ENCODE results near the gene TRAF3. TPM values are rescaled to one million over a fixed set of nuclear protein-coding genes. Genes with fewer than 3 reads are reported as not detected.

Gene TRAF3
- total RNA-seq, 1 donor from 2014 or later: 19.7 TPM

DNA sequence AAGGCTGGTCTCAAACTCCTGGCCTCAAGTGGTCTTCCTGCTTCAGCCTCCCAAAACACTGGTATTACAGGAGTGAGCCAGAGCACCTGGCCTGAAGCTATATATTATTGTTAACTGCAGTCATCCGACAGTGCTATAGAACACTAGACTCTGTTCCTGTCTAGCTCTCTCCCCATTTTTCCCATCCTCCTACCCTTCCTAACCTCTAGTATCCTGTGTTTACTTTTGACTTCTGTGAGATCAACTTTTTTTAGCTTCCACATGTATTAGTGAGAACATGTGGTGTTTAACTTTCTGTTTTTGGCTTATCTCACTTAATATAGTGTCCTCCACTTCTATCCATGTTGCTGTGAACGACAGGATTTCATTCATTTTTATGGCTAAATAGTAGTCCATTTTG, 34.7 kb downstream of the TRAF3 start:
- intact Hi-C loops (cut with DNase I): no loop called here
- Histone ChIP-seq H3K27ac (no peak overlapping the region), H3K36me3 (no peaks in the 10 kb centered on the region), H3K4me1 (peaks cover 6% of the 10 kb centered on the region), H3K27me3 (ENCODE audit: low read depth) (no peaks in the 10 kb centered on the region), H3K4me3 (no peak overlapping the region), H3K9me3 (no peaks in the 10 kb centered on the region)
- DNase-seq: no peak
- no peak for TF ChIP-seq CTCF (IDR thresholded peaks at IDR 0.05)
- ATAC-seq: no peak

DNA sequence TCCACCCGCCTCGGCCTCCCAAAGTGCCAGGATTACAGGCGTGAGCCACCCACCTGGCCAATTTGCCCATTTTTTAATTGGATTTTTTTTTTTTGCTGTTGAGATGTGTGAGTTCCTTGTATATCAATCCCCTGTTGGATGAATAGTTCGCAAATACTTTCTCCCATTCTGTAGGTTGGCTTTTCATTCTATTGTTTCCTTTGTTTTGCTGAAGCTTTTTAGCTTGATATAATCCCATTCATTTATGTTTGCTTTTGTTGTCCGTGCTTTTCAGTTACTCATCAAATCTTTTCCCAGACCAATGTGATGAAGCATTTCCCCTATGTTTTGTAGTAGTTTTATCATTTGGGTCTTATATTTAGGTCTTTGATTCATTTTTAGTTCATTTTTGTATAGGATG, 36.4 kb downstream of the TRAF3 start:
- Histone ChIP-seq H3K36me3 (no peaks in the 10 kb centered on the region), H3K4me3 (no peak overlapping the region), H3K27me3 (ENCODE audit: low read depth) (no peaks in the 10 kb centered on the region), H3K4me1 (peaks cover 6% of the 10 kb centered on the region), H3K27ac (no peak overlapping the region), H3K9me3 (no peaks in the 10 kb centered on the region)
- no peak for DNase-seq
- no peak for ATAC-seq
- intact Hi-C loops (cut with DNase I): no loop called here
- no peak for TF ChIP-seq CTCF (IDR thresholded peaks at IDR 0.05)

DNA sequence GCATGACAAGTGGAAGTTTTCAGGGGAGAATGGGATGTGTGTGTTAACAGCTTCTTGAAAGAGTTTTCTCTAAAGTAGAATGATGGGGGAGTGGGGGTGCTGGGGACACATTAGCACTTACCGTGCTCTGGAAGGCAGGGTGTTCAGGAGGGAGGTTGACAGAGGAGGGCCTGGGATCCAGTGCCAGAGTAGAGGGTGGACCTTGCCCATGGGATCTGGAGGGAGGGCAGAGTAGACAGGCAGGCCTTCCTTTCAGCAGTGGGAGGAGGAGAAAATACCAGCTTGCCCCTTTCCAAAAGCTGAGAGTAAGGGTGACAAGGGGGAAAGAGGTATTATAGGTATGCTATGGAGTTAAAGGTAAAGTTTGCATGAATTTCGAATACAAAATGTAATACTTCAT, 40.1 kb downstream of the TRAF3 start:
- TF ChIP-seq CTCF (IDR thresholded peaks at IDR 0.05): no peak
- intact Hi-C loops (cut with DNase I): no loop called here
- Histone ChIP-seq H3K27me3 (ENCODE audit: low read depth) (no peaks in the 10 kb centered on the region), H3K27ac (no peak overlapping the region), H3K4me3 (no peak overlapping the region), H3K9me3 (no peaks in the 10 kb centered on the region), H3K4me1 (no peaks in the 10 kb centered on the region), H3K36me3 (no peaks in the 10 kb centered on the region)
- no peak for ATAC-seq
- DNase-seq: no peak

DNA sequence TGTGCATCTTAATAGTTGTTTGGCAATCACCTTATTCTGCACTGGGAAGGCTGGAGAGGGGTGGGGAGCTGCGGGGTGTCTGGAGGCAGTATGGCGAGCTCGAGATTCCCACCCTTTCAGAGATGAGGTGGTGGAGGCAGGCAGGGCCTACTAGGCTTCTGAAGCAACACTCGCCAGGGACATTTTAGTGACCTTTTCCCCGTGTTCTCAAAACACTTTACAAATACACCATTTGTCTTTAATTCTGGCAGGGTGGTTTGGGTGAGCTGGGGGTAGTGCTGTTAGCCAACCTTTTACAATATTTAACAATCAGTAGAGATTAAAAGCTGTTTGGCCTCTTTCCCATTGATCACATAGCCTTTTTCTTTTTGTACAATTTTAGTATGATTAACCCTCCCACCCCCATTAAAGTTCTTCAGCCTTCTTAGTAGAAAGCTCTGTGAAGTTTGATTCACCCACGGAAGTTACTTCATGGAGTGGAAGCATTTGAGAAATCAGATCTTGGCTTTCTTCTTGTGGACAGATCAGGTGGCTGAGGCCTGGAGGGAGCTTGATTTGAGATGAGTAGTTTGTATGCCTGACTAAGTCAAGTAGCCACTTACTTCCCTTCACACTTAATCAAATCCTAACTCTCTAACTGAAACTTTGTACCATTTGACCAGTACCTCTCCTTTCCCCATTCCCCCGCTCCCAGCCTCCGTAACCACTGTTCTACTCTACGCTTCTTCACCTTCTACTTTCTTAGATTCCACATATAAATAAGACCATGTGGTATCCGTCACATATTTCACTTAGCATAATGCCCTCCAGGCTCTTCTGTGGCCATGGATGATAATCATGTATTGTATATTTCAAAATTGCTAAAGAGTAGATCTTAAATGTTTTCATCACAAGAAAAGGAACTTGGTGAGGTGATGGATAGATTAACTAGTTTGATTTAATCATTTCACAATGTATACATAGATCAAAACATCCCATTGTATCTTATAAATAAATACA, 41.0 kb downstream of the TRAF3 start:
- no peaks in the 10 kb centered on the region for H3K27me3 ChIP-seq (ENCODE audit: low read depth)
- no peak for TF ChIP-seq CTCF (IDR thresholded peaks at IDR 0.05)
- no peak overlapping the region for H3K27ac ChIP-seq
- H3K4me1 ChIP-seq: no peaks in the 10 kb centered on the region
- DNase-seq: no peak
- intact Hi-C loops (cut with DNase I): no loop called here
- H3K9me3 ChIP-seq: no peaks in the 10 kb centered on the region
- H3K36me3 ChIP-seq: no peaks in the 10 kb centered on the region
- no peak overlapping the region for H3K4me3 ChIP-seq
- ATAC-seq: peak in 1 of 2 donors; percentile 58

DNA sequence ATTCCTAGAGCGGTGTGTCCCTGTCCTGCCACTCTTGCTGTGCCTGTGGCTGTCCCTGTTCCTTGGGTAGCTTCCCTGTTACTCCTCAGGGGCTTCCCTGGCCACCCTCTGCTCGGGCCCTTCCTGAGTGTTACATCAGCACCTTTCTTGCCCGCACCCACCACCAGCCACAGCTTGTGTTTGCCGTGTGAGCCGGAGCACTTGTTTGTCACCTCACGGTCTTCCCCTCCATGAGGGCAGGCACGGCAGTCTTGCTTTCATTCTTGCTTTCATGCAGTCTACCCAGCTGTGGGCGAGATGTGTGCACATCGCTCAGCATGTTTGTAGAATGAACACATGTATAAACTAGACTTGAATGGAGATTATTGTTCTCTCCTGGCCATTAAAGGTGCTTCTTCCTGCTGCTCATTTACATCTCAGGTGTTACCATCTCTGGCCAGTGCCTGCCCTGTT, 42.0 kb downstream of the TRAF3 start:
- DNase-seq (no peak), ATAC-seq (peak; percentile 43 to 61)
- Histone ChIP-seq H3K27me3 (ENCODE audit: low read depth) (no peaks in the 10 kb centered on the region), H3K4me1 (no peaks in the 10 kb centered on the region), H3K27ac (no peak overlapping the region), H3K4me3 (no peak overlapping the region), H3K36me3 (no peaks in the 10 kb centered on the region), H3K9me3 (no peaks in the 10 kb centered on the region)
- intact Hi-C loops (cut with DNase I): no loop called here
- no peak for TF ChIP-seq CTCF (IDR thresholded peaks at IDR 0.05)

All from lower lobe of right lung (tissue), 2 donors.